ENCODE measurements around the gene RAB11A.

GRCh38 chr15:65916041-65916663 is 46.9 kb downstream of the RAB11A start:
- TF ChIP-seq EZH2 (IDR thresholded peaks at IDR 0.05): no peak
- TF ChIP-seq, protein P1, sequence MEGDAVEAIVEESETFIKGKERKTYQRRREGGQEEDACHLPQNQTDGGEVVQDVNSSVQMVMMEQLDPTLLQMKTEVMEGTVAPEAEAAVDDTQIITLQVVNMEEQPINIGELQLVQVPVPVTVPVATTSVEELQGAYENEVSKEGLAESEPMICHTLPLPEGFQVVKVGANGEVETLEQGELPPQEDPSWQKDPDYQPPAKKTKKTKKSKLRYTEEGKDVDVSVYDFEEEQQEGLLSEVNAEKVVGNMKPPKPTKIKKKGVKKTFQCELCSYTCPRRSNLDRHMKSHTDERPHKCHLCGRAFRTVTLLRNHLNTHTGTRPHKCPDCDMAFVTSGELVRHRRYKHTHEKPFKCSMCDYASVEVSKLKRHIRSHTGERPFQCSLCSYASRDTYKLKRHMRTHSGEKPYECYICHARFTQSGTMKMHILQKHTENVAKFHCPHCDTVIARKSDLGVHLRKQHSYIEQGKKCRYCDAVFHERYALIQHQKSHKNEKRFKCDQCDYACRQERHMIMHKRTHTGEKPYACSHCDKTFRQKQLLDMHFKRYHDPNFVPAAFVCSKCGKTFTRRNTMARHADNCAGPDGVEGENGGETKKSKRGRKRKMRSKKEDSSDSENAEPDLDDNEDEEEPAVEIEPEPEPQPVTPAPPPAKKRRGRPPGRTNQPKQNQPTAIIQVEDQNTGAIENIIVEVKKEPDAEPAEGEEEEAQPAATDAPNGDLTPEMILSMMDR (IDR thresholded peaks at IDR 0.05): no peak
- TF ChIP-seq EZH2phosphoT487 (IDR thresholded peaks at IDR 0.05): no peak

Data from neural progenitor cell (in vitro differentiated cells).